Stimulated activated CD4-positive, alpha-beta T cell treated with anti-CD3 and anti-CD28 coated beads, Interleukin-2, amount 100 ng/mL, for 4 hours (primary cell): ENCODE measurements around the gene FAM151A.

Source experiments
- DNase-seq: peaks from one replicate; pipeline ENCODE4 v3.0.0-alpha.2; 2020; ENCODE audit warnings: low read depth

The FAM151A gene

GRCh38 chr1:54604051-54604450, 19.3 kb downstream of the FAM151A start:
- no peak for DNase-seq

- DNase-seq: no peak
Measured at GRCh38 chr1:54603241-54603640, 20.1 kb downstream of the FAM151A start.

- no peak for DNase-seq
Measured at GRCh38 chr1:54602554-54602953, 20.8 kb downstream of the FAM151A start.

GRCh38 chr1:54601730-54602129, 21.6 kb downstream of the FAM151A start:
- no peak for DNase-seq

- no peak for DNase-seq
Measured at GRCh38 chr1:54600947-54601721, 22.2 kb downstream of the FAM151A start.

- DNase-seq: no peak
Measured at GRCh38 chr1:54599211-54599823, 24.0 kb downstream of the FAM151A start.

GRCh38 chr1:54597455-54598030, 25.8 kb downstream of the FAM151A start:
- DNase-seq: no peak

- DNase-seq: no peak
Measured at GRCh38 chr1:54596756-54597155, 26.6 kb downstream of the FAM151A start.

- no peak for DNase-seq
Measured at GRCh38 chr1:54595956-54596498, 27.3 kb downstream of the FAM151A start.

- DNase-seq: no peak
Measured at GRCh38 chr1:54594463-54594862, 28.9 kb downstream of the FAM151A start.

- DNase-seq: no peak
Measured at GRCh38 chr1:54593571-54594160, 29.7 kb downstream of the FAM151A start.

- DNase-seq: no peak
Measured at GRCh38 chr1:54591127-54591756, 32.1 kb downstream of the FAM151A start.

GRCh38 chr1:54588377-54588776, 34.9 kb downstream of the FAM151A start:
- no peak for DNase-seq

GRCh38 chr1:54585181-54586066, 37.9 kb downstream of the FAM151A start:
- DNase-seq: no peak

- DNase-seq: no peak
Measured at GRCh38 chr1:54584575-54584974, 38.8 kb downstream of the FAM151A start.

GRCh38 chr1:54583871-54584270, 39.5 kb downstream of the FAM151A start:
- no peak for DNase-seq

GRCh38 chr1:54583307-54583686, 40.0 kb downstream of the FAM151A start:
- no peak for DNase-seq

GRCh38 chr1:54582566-54583306, 40.6 kb downstream of the FAM151A start:
- no peak for DNase-seq

GRCh38 chr1:54581621-54582035, 41.7 kb downstream of the FAM151A start:
- no peak for DNase-seq

GRCh38 chr1:54580856-54581550, 42.3 kb downstream of the FAM151A start:
- DNase-seq: no peak
